ENCODE data around the gene SGSM1. TPM values are rescaled to one million over a fixed set of nuclear protein-coding genes. Genes with fewer than 3 reads are reported as not detected.

Gene SGSM1
- total and polyA plus RNA-seq, 9 donors: 0.91 to 4.4 (median 2.5) TPM

- Histone ChIP-seq H3K4me1 (ENCODE audit: insufficient read depth) (no peaks in the 10 kb centered on the region), H3K36me3 (no peaks in the 10 kb centered on the region), H3K4me3 (no peak overlapping the region), H3K27me3 (no peaks in the 10 kb centered on the region), H3K27ac (no peak overlapping the region), H3K9me3 (no peaks in the 10 kb centered on the region)
- TF ChIP-seq CTCF (IDR thresholded peaks at IDR 0.05): no peak
- TF ChIP-seq EP300 (IDR thresholded peaks at IDR 0.05): no peak
- no peak for TF ChIP-seq POLR2A (IDR thresholded peaks at IDR 0.05)
- DNase-seq: no peak
- 75 to 86% (median 80%) methylated on average over 9 of the region's 9 CpGs for WGBS, 3 donors
- intact Hi-C loops (cut with DNase I): no loop called here
Measured at GRCh38 chr22:24859587-24859986, 53.6 kb downstream of the SGSM1 start.

GRCh38 chr22:24865508-24865907 is 59.5 kb downstream of the SGSM1 start:
- no peak overlapping the region for H3K27ac ChIP-seq
- TF ChIP-seq CTCF (IDR thresholded peaks at IDR 0.05) (no peak), EP300 (IDR thresholded peaks at IDR 0.05) (no peak), POLR2A (IDR thresholded peaks at IDR 0.05) (no peak)
- 88 to 96% (median 90%) methylated on average over 4 of the region's 4 CpGs for WGBS, 3 donors
- intact Hi-C loops (cut with DNase I): no loop called here
- no peak overlapping the region for H3K4me3 ChIP-seq
- DNase-seq: no peak
- no peaks in the 10 kb centered on the region for H3K36me3 ChIP-seq
- H3K4me1 ChIP-seq (ENCODE audit: insufficient read depth): no peaks in the 10 kb centered on the region
- no peaks in the 10 kb centered on the region for H3K27me3 ChIP-seq
- no peaks in the 10 kb centered on the region for H3K9me3 ChIP-seq

- no peaks in the 10 kb centered on the region for H3K4me1 ChIP-seq (ENCODE audit: insufficient read depth)
- intact Hi-C loops (cut with DNase I): no loop called here
- H3K9me3 ChIP-seq: no peaks in the 10 kb centered on the region
- no peaks in the 10 kb centered on the region for H3K27me3 ChIP-seq
- TF ChIP-seq POLR2A (IDR thresholded peaks at IDR 0.05) (no peak), EP300 (IDR thresholded peaks at IDR 0.05) (no peak), CTCF (IDR thresholded peaks at IDR 0.05) (no peak)
- no peak for DNase-seq
- 81 to 83% (median 82%) methylated on average over 8 of the region's 8 CpGs for WGBS, 3 donors
- no peaks in the 10 kb centered on the region for H3K36me3 ChIP-seq
- no peak overlapping the region for H3K27ac ChIP-seq
- no peak overlapping the region for H3K4me3 ChIP-seq
Measured at GRCh38 chr22:24867323-24868022, 61.5 kb downstream of the SGSM1 start.

- no peak for TF ChIP-seq EP300 (IDR thresholded peaks at IDR 0.05)
- no peak for TF ChIP-seq POLR2A (IDR thresholded peaks at IDR 0.05)
- no peak for TF ChIP-seq CTCF (IDR thresholded peaks at IDR 0.05)
- Histone ChIP-seq H3K9me3 (no peaks in the 10 kb centered on the region), H3K27me3 (no peaks in the 10 kb centered on the region), H3K36me3 (no peaks in the 10 kb centered on the region), H3K4me1 (ENCODE audit: insufficient read depth) (no peaks in the 10 kb centered on the region), H3K27ac (no peak overlapping the region), H3K4me3 (no peak overlapping the region)
- WGBS, 3 donors: 91 to 94% (median 91%) methylated on average over 7 of the region's 7 CpGs
- no peak for DNase-seq
- intact Hi-C loops (cut with DNase I): no loop called here
Measured at GRCh38 chr22:24868979-24869378, 63.0 kb downstream of the SGSM1 start.
